CD1c-positive myeloid dendritic cell (primary cell): ENCODE measurements around the gene ID1.
"Not testable (repeated sequence)": the region's sequence is repeated elsewhere in the genome, so short reads cannot be mapped to it uniquely, and the experiment has no call there.

ENCODE experiments used
- DNase-seq: peaks from one replicate; pipeline ENCODE4 v3.0.0-alpha.2; 2016; ENCODE audit errors: extremely low spot score

Gene ID1

GRCh38 chr20:31637660-31638059 lies 32.6 kb downstream of the ID1 start, which contains the start of gene COX4I2:
COX4I2 (plus strand) TSS chr20:31637912; CDS start chr20:31639018, 1,106 bp downstream.
- DNase-seq: no peak

GRCh38 chr20:31638317-31638716 lies 33.2 kb downstream of the ID1 start:
- DNase-seq: no peak

GRCh38 chr20:31638816-31639215 lies 33.7 kb downstream of the ID1 start:
- DNase-seq: no peak

GRCh38 chr20:31640259-31640658 lies 35.2 kb downstream of the ID1 start:
- DNase-seq: no peak

GRCh38 chr20:31641391-31641790 lies 36.3 kb downstream of the ID1 start:
- DNase-seq: no peak

GRCh38 chr20:31642837-31643236 lies 37.7 kb downstream of the ID1 start:
- no peak for DNase-seq

- no peak for DNase-seq
These were observed 38.4 kb downstream of the ID1 start for GRCh38 chr20:31643522-31643921.

GRCh38 chr20:31644701-31645100 lies 39.6 kb downstream of the ID1 start:
- DNase-seq: no peak

- DNase-seq: not testable (repeated sequence)
These were observed 43.0 kb downstream of the ID1 start for GRCh38 chr20:31648104-31648503.

GRCh38 chr20:31652917-31653396 lies 47.9 kb downstream of the ID1 start:
- no peak for DNase-seq

- DNase-seq: no peak
These were observed 48.5 kb downstream of the ID1 start for GRCh38 chr20:31653561-31653960.

GRCh38 chr20:31654534-31654933 lies 49.4 kb downstream of the ID1 start:
- DNase-seq: no peak
